Kidney (tissue), 14 donors: ENCODE results near the gene ZNF485. TPM values are rescaled to one million over a fixed set of nuclear protein-coding genes. Genes with fewer than 3 reads are reported as not detected.

ENCODE experiments used
- DNase-seq, 5 donors: peaks; one replicate each; pipeline ENCODE4 v3.0.0-alpha.2; 2013 to 2020
- FAIRE-seq: peaks from 2 replicates; lab custom pipeline; 2012; peaks lifted over from hg19 to GRCh38; lab: Jason Lieb, UNC
- H3K27ac ChIP-seq, 2 donors: one replicate each; pipeline ENCODE4 v1.7.0; 2013; ENCODE audit warnings: low read depth in 2 of 2, low read length in 2 of 2, inconsistent platforms in 1 of 2
- H3K27me3 ChIP-seq: one replicate; pipeline ENCODE4 v1.7.1; 2013; ENCODE audit warnings: low read length, inconsistent platforms; ENCODE audit not compliant: control insufficient read depth, insufficient read depth
- H3K36me3 ChIP-seq, 3 donors: one replicate each; pipeline versions ENCODE4 v1.7.0 to v1.7.1; 2013; ENCODE audit warnings: low read length in 3 of 3, control low read depth in 1 of 3, inconsistent platforms in 1 of 3; ENCODE audit not compliant: insufficient read depth in 3 of 3, control insufficient read depth in 2 of 3
- H3K4me1 ChIP-seq, 3 donors: one replicate each; pipeline versions ENCODE4 v1.7.0 to v1.7.1; 2013; ENCODE audit warnings: low read length in 3 of 3, inconsistent platforms in 1 of 3, low read depth in 1 of 3; ENCODE audit not compliant: control insufficient read depth in 2 of 3, insufficient read depth in 2 of 3
- H3K4me3 ChIP-seq, 3 donors: one replicate each; pipeline versions ENCODE4 v1.7.0 to v1.8.1; 2013; ENCODE audit warnings: low read length in 3 of 3, control low read depth in 1 of 3, inconsistent platforms in 1 of 3
- H3K9ac ChIP-seq, 3 donors: one replicate each; pipeline versions ENCODE4 v1.7.0 to v1.7.1; 2013; ENCODE audit warnings: low read length in 3 of 3, control low read depth in 1 of 3, inconsistent platforms in 1 of 3
- H3K9me3 ChIP-seq, 3 donors: one replicate each; pipeline versions ENCODE4 v1.7.0 to v1.7.1; 2013; ENCODE audit warnings: low read length in 3 of 3, control low read depth in 1 of 3, inconsistent platforms in 1 of 3; ENCODE audit not compliant: control insufficient read depth in 2 of 3, insufficient read depth in 1 of 3
- intact Hi-C: fragments of 100-400 bp; cut with DNase I; formaldehyde crosslinking; loops from one replicate; pipeline ENCODE4 v1.11.1; 2022
- polyA plus RNA-seq: library from polyadenylated mRNA; stranded (reverse); fragments of 350-450 nt; fragmentation: Illumina TruSeq; extraction: RNeasy Lipid Tissue Mini Kit (QIAGEN cat#74804); gene quantifications from one replicate; pipeline ENCODE4 v1.2.3, GENCODE V29; 2014; ENCODE audit warnings: low read depth, low replicate concordance; ENCODE audit not compliant: insufficient read depth
- total RNA-seq: library from RNA; stranded (reverse); fragmentation: NEBNext Ultra II Directional; extraction: Animal tissue kit (Norgen Biotek cat#: 25700); gene quantifications from one replicate; pipeline ENCODE4 v1.2.1, GENCODE V29; 2021
- TF ChIP-seq, protein P1 (sequence below): IDR thresholded peaks from 3 replicates; pipeline ENCODE4 v1.5.1; 2012; ENCODE audit warnings: mild to moderate bottlenecking, moderate library complexity, borderline replicate concordance; ENCODE audit not compliant: insufficient read depth; ENCODE audit errors: extremely low read depth
- donor health status: control.
- donor health status: control.
- donor health status: control.
- donor health status: control.
- donor health status: control.
- donor health status: DM: yes; HTN: yes; CAD: no.
- donor health status: Normal renal cell carcinoma (clear cell type).

Gene ZNF485
- total and polyA plus RNA-seq, 2 donors from 2014 or later, result 1.8 to 4.9 TPM

DNA sequence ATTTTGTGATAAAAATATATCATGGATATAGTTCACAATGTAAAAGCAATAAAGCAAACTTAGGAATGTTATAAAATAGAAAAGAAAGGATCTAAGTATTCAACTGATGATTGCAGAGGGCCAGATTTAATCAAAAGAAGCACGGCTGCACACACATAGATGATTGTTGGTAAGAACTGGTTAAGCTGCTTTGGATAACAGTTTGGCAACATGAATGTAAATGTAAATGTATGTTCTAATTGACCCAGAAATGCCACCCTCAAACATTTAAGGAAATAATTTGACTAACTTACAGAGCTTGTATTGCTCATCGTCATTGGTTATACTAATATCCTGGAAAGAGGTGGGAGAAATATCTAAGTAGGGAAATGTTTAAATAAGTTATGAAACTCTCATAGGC, 13.1 kb downstream of the ZNF485 start:
- Histone ChIP-seq H3K4me1 (no peaks in the 10 kb centered on the region), H3K36me3 (peaks cover 0 to 5% (median 5%) of the 10 kb centered on the region in 3 donors), H3K9ac (no peak overlapping the region), H3K27ac (no peak overlapping the region), H3K9me3 (peaks cover 0 to 12% (median 8%) of the 10 kb centered on the region in 3 donors), H3K4me3 (no peak overlapping the region), H3K27me3 (no peaks in the 10 kb centered on the region)
- DNase-seq (no peak), FAIRE-seq (no peak)
- intact Hi-C loops, result no loop called here
- TF ChIP-seq, protein P1, sequence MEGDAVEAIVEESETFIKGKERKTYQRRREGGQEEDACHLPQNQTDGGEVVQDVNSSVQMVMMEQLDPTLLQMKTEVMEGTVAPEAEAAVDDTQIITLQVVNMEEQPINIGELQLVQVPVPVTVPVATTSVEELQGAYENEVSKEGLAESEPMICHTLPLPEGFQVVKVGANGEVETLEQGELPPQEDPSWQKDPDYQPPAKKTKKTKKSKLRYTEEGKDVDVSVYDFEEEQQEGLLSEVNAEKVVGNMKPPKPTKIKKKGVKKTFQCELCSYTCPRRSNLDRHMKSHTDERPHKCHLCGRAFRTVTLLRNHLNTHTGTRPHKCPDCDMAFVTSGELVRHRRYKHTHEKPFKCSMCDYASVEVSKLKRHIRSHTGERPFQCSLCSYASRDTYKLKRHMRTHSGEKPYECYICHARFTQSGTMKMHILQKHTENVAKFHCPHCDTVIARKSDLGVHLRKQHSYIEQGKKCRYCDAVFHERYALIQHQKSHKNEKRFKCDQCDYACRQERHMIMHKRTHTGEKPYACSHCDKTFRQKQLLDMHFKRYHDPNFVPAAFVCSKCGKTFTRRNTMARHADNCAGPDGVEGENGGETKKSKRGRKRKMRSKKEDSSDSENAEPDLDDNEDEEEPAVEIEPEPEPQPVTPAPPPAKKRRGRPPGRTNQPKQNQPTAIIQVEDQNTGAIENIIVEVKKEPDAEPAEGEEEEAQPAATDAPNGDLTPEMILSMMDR, result no peak

DNA sequence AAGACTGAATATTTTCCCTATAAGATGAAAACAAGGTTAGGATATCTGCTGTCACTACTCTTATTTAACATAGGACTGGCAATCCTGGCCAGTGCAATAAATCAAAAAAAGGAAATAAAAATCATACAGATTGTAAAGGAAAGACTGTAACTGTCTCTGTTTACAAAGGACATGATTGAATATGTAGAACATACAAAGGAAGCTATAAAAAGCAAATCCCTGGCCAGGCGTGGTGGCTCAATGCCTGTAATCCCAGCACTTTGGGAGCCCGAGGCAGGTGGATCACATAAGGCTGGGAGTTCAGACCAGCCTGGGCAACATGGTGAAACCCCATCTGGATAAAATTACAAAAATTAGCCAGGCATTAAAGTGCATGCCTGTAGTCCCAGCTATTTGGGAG, 15.8 kb downstream of the ZNF485 start:
- Histone ChIP-seq H3K4me1 (no peaks in the 10 kb centered on the region), H3K27ac (no peak overlapping the region), H3K4me3 (no peak overlapping the region), H3K9me3 (peaks cover 0 to under 1% (median 0%) of the 10 kb centered on the region in 3 donors), H3K9ac (no peak overlapping the region), H3K36me3 (no peaks in the 10 kb centered on the region), H3K27me3 (no peaks in the 10 kb centered on the region)
- FAIRE-seq, result no peak
- intact Hi-C loops, result no loop called here
- no peak for DNase-seq
- TF ChIP-seq, protein P1, result no peak

DNA sequence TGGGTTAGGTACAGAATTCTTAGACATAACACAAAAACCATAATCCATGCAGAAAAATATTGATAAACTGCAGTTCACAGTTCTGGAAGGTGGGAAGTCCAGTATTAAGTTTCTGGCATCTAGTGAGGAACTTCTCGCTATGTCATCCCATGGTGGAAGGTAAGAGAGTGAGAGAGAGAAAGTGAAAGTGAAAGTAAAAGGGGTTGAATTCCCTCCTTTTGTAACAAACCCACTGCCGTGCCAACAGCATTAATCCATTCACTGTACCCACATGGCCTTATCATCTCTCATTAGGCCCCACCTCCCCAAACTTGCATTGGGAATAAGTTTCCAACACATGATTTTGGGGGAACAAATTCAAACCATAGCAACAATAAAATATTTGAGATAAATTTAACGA, 17.1 kb downstream of the ZNF485 start:
- FAIRE-seq, result no peak
- intact Hi-C loops, result no loop called here

More for the DNA sequence above, 17.1 kb downstream of the ZNF485 start:
- no peaks in the 10 kb centered on the region for H3K4me1 ChIP-seq
- H3K4me3 ChIP-seq, result peak overlapping the region; percentile 17 to 81 (median 71)
- no peaks in the 10 kb centered on the region for H3K9me3 ChIP-seq
- H3K27ac ChIP-seq, result no peak overlapping the region
- peak in 2 of 5 donors; percentile 29 to 43 for DNase-seq
- TF ChIP-seq, protein P1, result no peak
- H3K27me3 ChIP-seq, result no peaks in the 10 kb centered on the region
- H3K36me3 ChIP-seq, result no peaks in the 10 kb centered on the region
- H3K9ac ChIP-seq, result peak overlapping the region in 2 of 3 donors; percentile 58 to 59
